GM21717 (cell line): ENCODE measurements around the gene IL1B.
A peak's percentile ranks its signal among the peaks of the same experiment; 100 is the strongest.

Experiments
- ATAC-seq: cut with Tn5 transposase; IDR thresholded peaks from one replicate; pipeline ENCODE4 v1.9.1; 2021; ENCODE audit warnings: mild to moderate bottlenecking, moderate library complexity; ENCODE audit not compliant: unreplicated experiment

The IL1B gene

GRCh38 chr2:112836695-112837117 is at the start of gene IL1B:
Gene IL1B, minus strand, starts transcription at chr2:112836779. Its CDS starts 550 bp downstream, at chr2:112836229.
- no peak for ATAC-seq

GRCh38 chr2:112886291-112886690 is 49.7 kb upstream of the IL1B start:
- no peak for ATAC-seq

GRCh38 chr2:112885506-112885902 is 48.9 kb upstream of the IL1B start:
- ATAC-seq = no peak

- peak; percentile 62 for ATAC-seq
Measured at GRCh38 chr2:112884869-112885505, 48.4 kb upstream of the IL1B start.

- no peak for ATAC-seq
Measured at GRCh38 chr2:112883669-112884068, 47.1 kb upstream of the IL1B start.

- ATAC-seq = peak; percentile 73
Measured at GRCh38 chr2:112881217-112881985, 44.8 kb upstream of the IL1B start.

- no peak for ATAC-seq
Measured at GRCh38 chr2:112880696-112881095, 44.1 kb upstream of the IL1B start.

- ATAC-seq = no peak
Measured at GRCh38 chr2:112880091-112880531, 43.5 kb upstream of the IL1B start.

GRCh38 chr2:112879491-112880041 is 43.0 kb upstream of the IL1B start:
- no peak for ATAC-seq

- ATAC-seq = no peak
Measured at GRCh38 chr2:112877423-112877822, 40.8 kb upstream of the IL1B start.

- ATAC-seq = no peak
Measured at GRCh38 chr2:112876971-112877361, 40.4 kb upstream of the IL1B start.

GRCh38 chr2:112876257-112876970 is 39.8 kb upstream of the IL1B start:
- no peak for ATAC-seq

- ATAC-seq = no peak
Measured at GRCh38 chr2:112870841-112871835, 34.6 kb upstream of the IL1B start.

- ATAC-seq = no peak
Measured at GRCh38 chr2:112869258-112869842, 32.8 kb upstream of the IL1B start.

GRCh38 chr2:112867701-112868631 is 31.4 kb upstream of the IL1B start:
- ATAC-seq = no peak

GRCh38 chr2:112866128-112866835 is 29.7 kb upstream of the IL1B start:
- ATAC-seq = no peak

- ATAC-seq = no peak
Measured at GRCh38 chr2:112864072-112864471, 27.5 kb upstream of the IL1B start.
